Measurements from ENCODE around the gene SMYD1.

The SMYD1 gene

GRCh38 chr2:88055371-88056128 is 12.1 kb upstream of the SMYD1 start, which contains the start of gene KRCC1:
TSS of gene KRCC1 (minus strand) at chr2:88055783. CDS start at chr2:88028563, 27,220 bp downstream.
- peak; percentile 60 to 98 (median 92) for DNase-seq

GRCh38 chr2:88057437-88057844 is 10.2 kb upstream of the SMYD1 start:
- no peak for DNase-seq

GRCh38 chr2:88058191-88058590 is 9.4 kb upstream of the SMYD1 start:
- DNase-seq = no peak

GRCh38 chr2:88059979-88060906 is 7.4 kb upstream of the SMYD1 start:
- DNase-seq = peak in 11 of 51 donors; percentile 3 to 57 (median 17)

DNA sequence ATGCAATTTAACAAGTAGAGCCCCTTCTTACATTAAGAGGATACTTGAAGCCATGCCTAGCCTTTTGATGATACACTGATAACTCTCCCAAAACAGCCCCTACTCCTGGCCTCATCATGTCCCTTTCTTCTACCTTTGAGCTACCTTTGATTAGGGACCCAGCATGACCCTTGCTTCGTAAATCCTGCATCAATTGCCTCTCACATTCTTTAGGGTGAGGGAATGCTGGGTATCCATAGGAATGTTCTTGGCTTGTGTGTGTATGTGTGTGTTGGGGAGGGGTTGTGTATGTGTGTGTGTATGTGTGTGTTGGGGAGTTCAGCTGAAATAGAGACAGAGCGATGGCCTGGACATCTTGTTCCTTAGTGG is 6.7 kb upstream of the SMYD1 start:
- no peak for DNase-seq

DNA sequence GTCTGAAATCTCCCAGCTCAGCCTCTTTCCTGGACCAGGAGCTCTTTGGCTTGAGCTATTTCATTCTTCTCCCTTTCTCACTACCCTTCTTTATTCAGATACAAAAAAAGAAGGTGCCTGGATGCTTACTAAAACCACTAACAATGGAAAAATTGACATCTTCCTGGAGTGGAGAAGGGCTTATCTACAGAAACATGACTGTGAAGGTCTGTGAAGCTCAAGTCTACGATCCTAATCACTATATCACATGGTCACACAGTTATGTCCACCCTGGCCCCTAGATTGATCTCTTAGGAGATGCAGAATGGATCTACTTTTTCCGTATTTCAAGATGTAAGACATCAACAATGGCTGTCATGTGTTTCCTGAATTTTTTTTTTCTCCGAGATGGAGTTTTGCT is 6.3 kb upstream of the SMYD1 start:
- DNase-seq = no peak

DNA sequence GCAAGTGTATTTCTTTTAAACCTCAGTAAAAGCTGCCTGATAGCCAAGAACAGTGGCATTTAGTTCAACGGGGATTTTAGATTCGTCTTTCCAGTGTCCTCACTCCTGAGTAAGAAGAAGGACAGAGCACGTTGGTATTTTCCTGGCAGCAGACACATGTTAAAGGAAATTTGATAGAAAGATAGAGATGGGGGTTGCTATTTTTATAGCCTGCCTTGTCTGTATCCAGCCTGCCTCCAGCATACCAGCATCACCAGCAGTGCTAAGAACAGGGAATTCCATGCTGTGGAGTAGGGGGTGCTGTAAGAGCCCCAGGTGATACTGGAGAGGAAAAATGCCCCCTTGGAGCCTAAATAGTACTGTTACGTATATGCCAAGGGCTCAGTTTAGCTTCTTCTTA is 1.1 kb upstream of the SMYD1 start:
- no peak for DNase-seq

DNA sequence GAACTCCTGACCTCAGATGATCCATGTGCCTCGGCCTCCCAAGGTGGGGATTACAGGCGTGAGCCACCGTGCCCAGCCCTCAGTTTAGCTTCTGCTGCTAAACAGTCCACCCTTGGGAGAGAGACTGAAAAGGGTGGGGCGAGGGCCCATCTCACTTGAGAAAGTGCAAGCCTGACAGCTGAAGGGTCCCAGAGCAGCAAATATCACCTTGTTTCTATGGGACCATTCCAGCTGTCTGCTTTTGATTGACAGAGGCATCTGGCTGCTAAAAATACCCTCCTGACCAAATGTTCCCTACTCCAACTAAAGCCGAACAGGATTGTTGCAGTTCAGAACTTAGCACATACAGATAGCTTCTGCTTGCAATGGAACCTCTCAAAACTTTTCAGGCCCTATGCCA is 436 bp upstream of the SMYD1 start:
- no peak for DNase-seq

DNA sequence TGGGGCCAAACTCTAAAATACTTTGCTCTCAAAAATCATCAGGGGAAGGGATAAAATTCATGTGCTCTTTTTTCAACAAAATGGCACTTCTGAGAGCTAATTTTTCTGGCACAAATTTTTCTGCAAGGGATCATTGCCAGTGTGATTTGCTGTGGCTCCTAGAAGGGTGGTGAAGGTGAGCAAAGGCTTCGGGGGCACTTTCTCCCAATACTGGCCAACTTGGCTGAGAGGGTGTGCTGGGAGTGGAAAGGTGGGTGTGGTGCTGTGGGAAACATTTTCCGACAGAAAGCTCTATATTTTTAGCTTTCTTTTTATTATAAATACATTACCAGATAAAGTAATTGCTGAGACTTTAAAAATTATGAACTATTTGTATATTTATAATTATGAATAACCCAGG is 419 bp downstream of the SMYD1 start:
- no peak for DNase-seq

DNA sequence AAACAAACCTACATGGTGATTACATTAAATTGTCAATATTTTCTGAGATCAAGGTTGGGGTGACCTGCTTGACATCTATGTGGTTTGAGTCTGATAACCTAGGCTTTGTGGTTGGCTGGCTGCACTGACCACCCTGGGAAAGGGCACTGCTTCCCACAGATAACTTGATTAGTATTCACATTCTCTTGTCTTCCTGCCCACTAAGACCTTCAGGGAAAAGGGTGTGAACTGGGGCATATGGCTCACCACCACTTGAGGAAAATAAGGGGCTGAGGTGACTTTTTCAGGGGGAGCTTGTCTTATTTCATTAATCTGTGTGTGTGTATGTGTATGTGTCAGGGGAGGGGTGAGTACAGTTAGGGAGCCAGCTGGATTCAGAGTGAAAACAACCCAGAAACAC is 1.5 kb downstream of the SMYD1 start:
- DNase-seq = no peak

DNA sequence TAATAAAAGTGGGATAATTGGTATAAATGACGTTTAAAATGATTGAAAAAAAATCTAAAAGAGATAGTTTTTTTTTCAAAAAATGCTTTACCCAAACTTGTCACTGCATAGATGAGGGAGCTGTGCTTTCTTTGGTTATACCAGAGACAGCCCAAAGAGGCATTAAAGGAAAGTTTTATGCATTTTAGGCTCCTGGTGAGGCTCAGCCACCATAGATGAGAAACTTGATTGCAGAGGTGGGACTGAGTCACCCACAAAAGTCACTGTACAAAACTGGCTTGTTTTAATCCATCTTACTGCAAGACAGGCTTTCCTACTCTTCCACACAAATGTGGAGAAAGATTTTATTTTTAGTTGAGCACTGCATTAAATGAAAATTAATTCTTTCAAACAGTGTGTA is 2.4 kb downstream of the SMYD1 start:
- DNase-seq = no peak

GRCh38 chr2:88071365-88071764 is 3.7 kb downstream of the SMYD1 start:
- no peak for DNase-seq

- DNase-seq = no peak
These were observed 6.5 kb downstream of the SMYD1 start for GRCh38 chr2:88074150-88074549.

DNA sequence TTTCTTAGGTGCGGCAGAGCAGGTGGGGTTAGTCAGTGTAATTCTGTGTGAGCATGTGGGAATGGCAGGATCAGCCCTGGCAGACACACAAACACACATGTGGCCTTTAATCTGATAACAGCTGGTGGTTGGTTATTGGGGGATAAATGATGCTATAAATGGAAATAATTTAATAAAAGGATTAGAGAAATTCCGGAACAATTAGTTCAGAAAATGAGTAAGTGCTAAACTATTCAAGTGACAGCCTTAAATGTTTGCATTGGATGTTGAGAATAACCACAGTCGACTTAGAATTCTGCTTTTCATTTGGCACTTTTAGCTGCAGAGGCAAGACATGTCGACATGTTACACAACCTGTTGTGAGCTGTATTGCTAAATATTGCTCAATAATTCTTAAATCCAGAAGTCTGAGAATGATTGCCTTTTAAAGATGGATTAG is 7.2 kb downstream of the SMYD1 start:
- no peak for DNase-seq

DNA sequence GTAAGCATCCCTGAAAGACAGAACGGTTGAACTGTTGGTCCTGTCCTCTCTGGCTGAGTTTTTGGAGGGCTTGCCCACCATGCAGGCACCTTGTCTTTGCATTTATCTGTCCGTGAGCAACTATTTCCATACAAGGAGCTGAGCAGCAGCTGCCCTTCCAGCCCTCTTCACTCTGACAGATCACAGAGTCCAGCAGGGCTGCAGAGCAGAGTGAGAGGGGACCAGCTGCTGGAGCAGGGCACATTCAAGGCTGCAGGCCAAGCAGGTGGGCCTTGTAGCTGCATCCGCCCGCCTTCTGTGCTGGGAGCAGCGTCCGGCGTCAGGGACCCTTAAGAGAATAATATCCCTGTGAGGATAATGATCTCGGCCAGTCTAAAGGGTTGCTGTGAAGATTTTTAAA is 9.5 kb downstream of the SMYD1 start:
- peak in 1 of 51 donors; percentile 11 for DNase-seq

DNA sequence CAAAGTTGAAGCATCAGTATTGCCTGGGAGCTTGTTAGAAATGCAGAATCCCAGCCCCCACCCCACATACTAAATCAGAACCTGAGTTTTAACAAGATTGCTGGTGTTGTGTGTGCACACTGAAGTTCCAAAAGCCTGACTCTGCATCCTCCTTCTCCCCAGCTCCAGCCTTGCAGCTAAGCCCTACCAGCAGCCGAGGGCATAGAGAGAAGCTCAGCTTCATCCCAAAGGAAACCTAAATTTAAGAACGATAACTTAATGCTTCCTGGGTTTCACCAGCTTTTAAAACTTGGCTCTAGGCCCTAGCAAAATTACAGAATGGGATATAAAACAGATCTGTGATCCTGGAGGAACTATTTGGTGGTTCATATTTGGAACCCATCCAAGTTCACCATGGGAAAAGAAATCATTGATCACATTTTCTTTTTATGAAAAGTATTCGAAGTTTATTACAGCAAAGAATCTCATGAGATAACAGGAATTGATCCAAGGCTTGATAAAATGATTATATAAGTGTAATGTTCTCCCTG is 11.1 kb downstream of the SMYD1 start:
- no peak for DNase-seq

- no peak for DNase-seq
These were observed 12.9 kb downstream of the SMYD1 start for GRCh38 chr2:88080545-88080944.

DNA sequence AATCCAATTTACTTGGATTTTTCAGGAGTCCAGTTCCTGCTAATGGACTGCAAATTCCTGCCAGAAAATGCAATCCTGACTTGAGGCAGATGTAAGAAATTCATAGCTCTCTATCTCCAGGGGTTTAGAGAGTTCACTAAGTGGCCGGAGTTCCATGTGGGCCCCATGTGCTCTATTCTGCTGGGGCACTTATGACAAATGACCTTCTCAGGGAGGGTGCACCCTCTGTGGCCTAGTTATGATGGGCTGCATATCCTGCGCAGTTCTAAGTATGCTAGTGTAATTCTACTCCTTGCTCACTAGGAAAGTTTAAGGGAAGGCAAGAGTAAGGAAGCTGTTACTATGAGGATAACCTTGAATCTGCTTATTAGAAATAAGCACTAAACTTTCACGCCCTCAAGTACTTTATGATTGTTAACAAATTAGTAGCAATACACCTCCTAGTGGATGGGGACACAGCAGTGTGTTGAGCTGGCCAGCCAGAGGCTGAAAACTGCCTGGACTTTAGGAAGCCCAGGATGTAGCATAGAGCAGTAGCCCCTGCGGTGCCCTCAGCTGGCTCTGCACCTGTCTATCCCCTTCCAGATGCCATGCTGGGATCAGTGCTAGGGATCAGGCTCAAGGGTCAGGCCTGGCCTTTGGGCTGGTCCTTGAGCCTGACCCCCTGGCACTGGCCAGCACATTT is 14.4 kb downstream of the SMYD1 start:
- peak in 1 of 51 donors; percentile 7 for DNase-seq

DNA sequence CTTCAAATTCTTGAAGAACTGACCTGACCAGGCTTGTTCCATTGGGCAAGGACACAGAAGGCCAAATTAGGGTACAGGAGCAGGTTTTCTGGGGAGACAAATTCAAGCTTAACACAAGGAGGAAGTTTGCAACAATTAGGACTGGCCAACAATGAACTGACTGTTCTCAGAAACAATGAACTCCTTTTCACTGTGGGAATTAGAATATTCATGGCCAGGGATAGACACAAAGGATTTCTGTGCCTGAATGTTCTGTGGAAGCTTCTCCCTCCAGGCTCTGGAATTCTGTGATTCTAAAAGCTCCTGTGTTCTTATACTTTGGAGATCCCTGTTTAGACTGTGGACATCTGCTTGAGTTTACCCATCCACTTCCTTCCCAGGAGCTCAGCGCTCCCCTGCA is 15.2 kb downstream of the SMYD1 start:
- peak in 10 of 51 donors; percentile 7 to 87 (median 36) for DNase-seq

GRCh38 chr2:88085099-88085498 is 17.5 kb downstream of the SMYD1 start:
- DNase-seq = no peak

- no peak for DNase-seq
These were observed 18.0 kb downstream of the SMYD1 start for GRCh38 chr2:88085602-88086001.

- DNase-seq = no peak
These were observed 18.8 kb downstream of the SMYD1 start for GRCh38 chr2:88086401-88086800.

Measured in hypothalamus (tissue), 51 donors.